HL-60/S4 treated with phorbol 12-myristate 13-acetate at 8.2 ng/mL for 4 days and 3 days (cell line): ENCODE results near the gene PPP1R37.

Source experiments
- in situ Hi-C: fragments of 300-500 bp; cut with MboI; formaldehyde crosslinking; loops from 2 replicates; pipeline ENCODE4 v1.15.0; 2022; ENCODE audit warnings: low sequenced_read_pairs

Gene PPP1R37

GRCh38 chr19:45092747-45093678 lies at the start of gene PPP1R37:
Gene PPP1R37 (plus strand): TSS chr19:45093179. CDS start chr19:45093326, 147 bp downstream.
- in situ Hi-C loops, result no loop called here

- in situ Hi-C loops, result no loop called here
Observed at GRCh38 chr19:45045671-45046353, 47.2 kb upstream of the PPP1R37 start.

GRCh38 chr19:45046355-45046754 lies 46.6 kb upstream of the PPP1R37 start:
- in situ Hi-C loops, result no loop called here

- in situ Hi-C loops, result no loop called here
Observed at GRCh38 chr19:45047188-45047797, 45.7 kb upstream of the PPP1R37 start.

GRCh38 chr19:45049073-45049736 lies 43.8 kb upstream of the PPP1R37 start:
- in situ Hi-C loops, result no loop called here

- in situ Hi-C loops, result no loop called here
Observed at GRCh38 chr19:45050036-45050435, 42.9 kb upstream of the PPP1R37 start.

- in situ Hi-C loops, result no loop called here
Observed at GRCh38 chr19:45051929-45052579, 40.9 kb upstream of the PPP1R37 start.

GRCh38 chr19:45056831-45057230 lies 36.1 kb upstream of the PPP1R37 start:
- in situ Hi-C loops, result no loop called here

- in situ Hi-C loops, result no loop called here
Observed at GRCh38 chr19:45057444-45057843, 35.5 kb upstream of the PPP1R37 start.

GRCh38 chr19:45058622-45059159 lies 34.3 kb upstream of the PPP1R37 start:
- in situ Hi-C loops, result no loop called here

GRCh38 chr19:45059258-45059965 lies 33.6 kb upstream of the PPP1R37 start:
- in situ Hi-C loops, result no loop called here

GRCh38 chr19:45061965-45062364 lies 31.0 kb upstream of the PPP1R37 start:
- in situ Hi-C loops, result no loop called here

GRCh38 chr19:45063851-45064801 lies 28.9 kb upstream of the PPP1R37 start:
- in situ Hi-C loops, result no loop called here

GRCh38 chr19:45066921-45067661 lies 25.9 kb upstream of the PPP1R37 start:
- in situ Hi-C loops, result no loop called here

- in situ Hi-C loops, result no loop called here
Observed at GRCh38 chr19:45068041-45068440, 24.9 kb upstream of the PPP1R37 start.

GRCh38 chr19:45069056-45069455 lies 23.9 kb upstream of the PPP1R37 start:
- in situ Hi-C loops, result no loop called here

GRCh38 chr19:45070214-45070613 lies 22.8 kb upstream of the PPP1R37 start:
- in situ Hi-C loops, result no loop called here
